IPS DF 4.7 (cell line): ENCODE data around the gene XXYLT1.
"Not testable (repeated sequence)": the region's sequence is repeated elsewhere in the genome, so short reads cannot be mapped to it uniquely, and the experiment has no call there.

Experiments
- DNase-seq: peaks from one replicate; pipeline ENCODE4 v3.0.0-alpha.2; 2013; ENCODE audit warnings: low spot score; ENCODE audit errors: extremely low read depth

XXYLT1 gene

DNA sequence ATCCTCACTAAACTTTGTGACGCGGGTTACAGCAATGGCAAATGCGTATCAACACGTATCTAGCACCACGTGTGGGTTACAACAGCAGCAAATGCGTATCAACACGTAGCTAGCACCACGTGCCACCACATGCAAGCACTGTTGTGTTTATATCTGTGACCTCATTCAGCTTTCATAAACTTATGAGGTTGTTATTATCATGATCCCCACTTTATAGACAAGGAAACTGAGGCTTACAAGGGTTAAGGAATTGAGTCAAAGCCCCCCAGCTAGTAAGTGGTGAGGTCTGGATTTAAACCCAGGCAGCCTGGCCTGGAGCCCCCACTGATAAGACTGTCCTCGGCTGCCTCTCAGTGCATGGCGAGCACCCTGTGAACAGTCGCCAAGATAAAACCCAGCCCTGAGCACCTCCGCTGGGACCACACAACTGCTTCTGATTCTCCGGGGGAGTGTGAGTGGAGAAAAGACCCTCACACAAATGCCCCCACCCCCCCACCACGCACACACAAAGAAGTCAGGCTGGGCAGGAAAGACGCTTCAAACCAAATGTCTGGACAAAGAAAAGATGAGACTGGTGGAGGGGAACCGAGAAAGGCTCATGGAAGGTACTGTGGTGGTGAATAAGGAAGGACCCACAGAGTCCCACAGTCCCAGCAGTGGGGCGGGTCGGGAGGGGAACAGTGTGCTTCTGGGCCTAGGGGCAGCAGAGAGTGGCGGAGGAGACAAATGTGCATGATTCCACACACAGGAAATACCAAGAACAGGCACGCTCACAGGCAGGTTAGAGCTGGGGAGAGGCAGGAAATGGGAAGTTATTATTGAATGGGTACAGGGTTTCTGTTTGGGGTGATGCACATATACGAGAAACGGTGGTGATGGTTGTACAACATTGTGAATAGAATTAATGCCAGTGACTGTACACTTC, 173.4 kb downstream of the XXYLT1 start:
- no peak for DNase-seq

DNA sequence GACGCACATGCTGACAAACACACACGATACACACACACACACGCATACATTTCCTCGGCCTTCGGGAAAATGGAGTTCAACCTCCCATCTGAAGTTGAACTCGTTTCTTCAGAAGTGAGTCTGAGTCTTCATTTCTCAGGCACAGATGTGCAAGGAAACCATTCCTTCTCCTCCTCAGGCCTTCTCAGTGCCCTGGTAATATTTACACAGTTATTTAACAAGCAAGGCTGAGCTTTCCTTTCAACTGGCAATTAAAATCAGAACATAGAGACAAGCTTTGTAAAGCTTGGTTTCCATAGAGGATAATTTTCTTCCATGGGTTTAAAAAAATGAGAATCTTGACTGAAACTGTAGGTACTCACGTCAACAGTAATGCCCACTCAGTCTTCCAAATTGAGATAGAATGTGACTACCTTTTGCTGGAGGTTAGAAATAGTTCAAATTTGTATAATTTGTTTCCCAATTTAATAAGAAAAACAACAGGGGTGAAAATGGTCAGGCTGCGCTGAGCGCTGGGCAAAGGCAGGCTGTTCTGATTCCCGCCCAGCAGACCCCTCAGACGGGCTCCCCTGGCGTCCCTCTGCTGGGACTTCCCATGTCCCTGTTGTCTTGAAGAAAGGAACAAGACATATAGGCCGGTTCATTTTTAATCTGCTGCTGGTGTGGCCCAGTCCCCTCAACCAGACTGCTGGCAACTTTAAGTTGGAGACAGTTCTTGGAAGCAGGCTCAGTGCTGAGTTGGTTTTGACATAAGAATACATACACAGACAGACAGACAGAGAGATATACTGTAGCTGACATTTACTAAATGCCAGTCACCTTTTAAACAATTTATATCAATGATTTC, 174.3 kb downstream of the XXYLT1 start:
- no peak for DNase-seq

DNA sequence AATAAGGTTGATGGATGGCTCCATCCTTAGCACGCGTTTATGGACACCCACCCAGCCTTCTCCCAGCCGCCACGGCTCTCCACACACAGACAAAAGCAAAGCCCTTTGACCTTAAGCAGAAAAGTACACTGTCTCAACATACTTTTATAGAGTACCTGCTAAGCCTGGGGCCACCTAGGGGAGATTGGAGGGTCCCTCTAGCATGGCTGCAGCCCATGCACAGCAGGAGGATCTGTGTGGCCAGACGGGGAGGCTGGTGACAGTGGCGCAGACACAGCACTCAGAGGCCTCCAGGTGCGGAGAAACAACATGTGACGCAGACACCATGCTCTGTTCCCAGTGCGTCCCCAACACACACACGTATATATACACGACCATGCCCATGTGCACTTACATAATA, 174.9 kb downstream of the XXYLT1 start:
- no peak for DNase-seq

DNA sequence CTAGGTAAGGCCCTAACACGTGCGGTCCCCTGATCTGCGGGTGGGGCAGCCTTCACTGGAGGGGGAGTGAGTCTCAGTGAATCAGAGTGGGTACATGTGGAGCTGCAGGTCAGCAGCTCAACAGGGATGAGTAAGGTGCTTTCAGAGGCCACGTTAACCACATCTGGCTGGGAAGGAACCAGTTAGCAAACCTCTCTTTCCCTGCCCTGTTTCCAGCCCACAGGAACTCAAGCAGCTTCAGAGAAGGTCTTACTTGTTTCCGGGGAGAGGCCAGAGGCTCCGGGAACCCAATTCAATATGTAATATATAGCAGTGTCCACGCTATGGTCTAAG, 175.3 kb downstream of the XXYLT1 start:
- no peak for DNase-seq

DNA sequence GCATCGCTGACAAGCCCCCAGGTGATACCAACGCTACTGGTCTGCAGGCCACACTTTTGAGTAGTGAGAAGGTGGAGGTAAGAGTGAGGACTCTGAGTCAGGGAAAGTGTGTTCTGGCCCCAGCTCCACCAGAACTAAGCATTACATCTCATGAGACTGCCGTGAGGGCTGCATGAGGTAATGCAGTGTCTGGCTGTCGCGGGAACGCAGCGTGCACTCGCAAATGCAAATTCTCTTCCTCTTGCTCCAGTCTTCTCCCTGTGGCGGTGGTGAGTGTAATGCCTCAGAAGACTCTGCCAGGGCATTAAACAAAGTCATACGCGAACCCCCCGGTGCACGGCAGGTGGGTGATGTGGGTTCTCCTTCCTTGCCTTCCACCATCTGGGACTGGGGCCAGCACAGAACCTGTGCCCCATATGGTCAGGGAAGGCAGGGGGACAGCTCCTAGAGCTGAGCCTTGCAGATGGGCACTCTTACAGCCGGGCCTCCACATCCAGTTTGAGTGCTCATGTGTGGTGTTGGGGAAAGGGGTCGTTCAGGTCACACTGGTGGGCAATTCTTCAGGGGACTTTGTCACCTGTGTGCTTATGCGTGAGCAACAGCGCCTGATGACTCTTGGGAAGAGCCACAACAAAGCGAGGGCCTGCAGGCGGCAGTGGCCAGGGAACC, 175.8 kb downstream of the XXYLT1 start:
- no peak for DNase-seq

DNA sequence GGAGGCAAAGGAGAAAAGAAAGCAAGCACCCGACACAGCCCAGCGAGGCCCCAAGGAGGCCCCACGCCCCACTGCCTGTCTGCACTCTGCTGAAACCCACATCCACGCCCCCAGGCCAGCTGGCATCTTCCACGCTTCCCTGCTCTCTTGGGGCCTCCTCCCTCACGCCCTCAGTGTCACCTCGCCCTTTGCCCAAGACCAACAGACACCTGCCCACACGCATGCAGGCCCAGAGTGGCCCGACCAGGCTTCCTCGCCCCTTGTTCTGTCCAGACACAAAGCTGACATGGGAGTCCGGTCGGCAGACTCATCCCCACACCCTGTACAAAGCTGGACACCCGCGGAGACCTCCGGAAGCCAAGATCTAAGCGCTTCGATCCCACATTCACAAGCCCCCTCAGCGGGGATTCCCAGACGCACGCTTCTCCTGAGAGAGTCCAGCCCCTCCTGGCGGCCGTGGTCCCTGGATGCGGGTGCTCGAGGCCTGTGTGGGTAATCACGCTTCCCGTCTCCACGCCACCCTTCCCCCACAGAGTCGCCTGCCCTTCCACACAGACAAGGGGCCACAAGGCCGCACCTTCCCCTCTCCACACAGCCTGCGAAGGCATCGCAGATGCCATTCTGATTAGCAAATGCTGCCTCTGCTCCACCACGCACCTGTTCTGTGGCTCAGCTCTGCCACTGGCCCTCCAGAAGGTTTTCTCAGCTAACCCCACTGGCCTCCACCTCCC, 176.6 kb downstream of the XXYLT1 start:
- no peak for DNase-seq

DNA sequence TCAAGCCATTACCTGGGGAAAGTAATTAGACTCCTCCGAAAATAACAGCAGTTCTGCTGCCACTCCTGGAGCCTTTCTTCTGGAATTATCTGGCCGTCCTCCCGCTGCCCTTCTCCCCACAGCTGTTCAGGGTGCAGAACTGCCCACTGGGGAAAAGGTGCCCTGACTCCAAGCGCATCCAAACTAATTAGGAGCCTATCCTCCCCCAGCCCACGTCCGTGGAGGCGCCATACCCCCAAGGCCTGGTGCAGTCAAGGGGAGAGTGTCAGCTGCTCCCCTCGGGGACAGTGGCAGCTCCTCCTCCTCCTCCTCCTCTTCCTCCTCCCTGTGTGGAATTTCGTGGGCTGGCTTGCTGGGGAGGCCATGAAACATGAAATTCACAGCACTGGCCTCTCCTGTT, 177.2 kb downstream of the XXYLT1 start:
- no peak for DNase-seq

DNA sequence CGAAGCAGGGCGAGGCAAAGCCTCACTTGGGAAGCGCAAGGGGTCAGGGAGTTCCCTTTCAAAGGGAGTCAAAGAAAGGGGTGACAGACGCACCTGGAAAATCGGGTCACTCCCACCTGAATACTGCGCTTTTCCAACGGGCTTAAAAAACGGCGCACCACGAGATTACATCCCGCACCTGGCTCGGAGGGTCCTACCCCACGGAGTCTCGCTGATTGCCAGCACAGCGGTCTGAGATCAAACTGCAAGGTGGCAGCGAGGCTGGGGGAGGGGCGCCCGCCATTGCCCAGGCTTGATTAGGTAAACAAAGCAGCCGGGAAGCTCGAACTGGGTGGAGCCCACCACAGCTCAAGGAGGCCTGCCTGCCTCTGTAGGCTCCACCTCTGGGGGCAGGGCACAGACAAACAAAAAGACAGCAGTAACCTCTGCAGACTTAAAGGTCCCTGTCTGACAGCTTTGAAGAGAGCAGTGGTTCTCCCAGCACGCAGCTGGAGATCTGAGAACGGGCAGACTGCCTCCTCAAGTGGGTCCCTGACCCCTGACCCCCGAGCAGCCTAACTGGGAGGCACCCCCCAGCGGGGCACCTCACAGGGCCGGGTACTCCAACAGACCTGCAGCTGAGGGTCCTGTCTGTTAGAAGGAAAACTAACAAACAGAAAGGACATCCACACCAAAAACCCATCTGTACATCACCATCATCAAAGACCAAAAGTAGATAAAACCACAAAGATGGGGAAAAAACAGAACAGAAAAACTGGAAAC, 182.9 kb downstream of the XXYLT1 start:
- not testable (repeated sequence) for DNase-seq

DNA sequence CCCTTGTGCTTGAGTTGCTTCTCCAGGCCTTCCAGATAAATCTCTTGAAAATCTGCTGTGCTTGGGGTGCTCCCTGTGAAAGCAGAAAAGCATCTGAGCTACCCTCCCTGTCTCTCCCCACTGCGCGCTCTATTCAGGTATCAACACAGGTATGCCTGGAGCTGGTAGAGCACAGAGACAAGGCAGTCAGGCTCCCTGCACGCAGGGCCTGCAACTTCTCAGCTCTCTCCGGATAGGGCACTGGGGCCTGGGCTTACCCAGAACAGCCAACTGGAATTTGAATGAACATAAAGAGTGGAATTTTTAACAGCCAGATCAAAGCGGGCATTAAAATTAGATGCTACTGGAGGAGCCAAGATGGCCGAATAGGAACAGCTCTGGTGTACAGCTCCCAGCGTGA, 183.6 kb downstream of the XXYLT1 start:
- no peak for DNase-seq

DNA sequence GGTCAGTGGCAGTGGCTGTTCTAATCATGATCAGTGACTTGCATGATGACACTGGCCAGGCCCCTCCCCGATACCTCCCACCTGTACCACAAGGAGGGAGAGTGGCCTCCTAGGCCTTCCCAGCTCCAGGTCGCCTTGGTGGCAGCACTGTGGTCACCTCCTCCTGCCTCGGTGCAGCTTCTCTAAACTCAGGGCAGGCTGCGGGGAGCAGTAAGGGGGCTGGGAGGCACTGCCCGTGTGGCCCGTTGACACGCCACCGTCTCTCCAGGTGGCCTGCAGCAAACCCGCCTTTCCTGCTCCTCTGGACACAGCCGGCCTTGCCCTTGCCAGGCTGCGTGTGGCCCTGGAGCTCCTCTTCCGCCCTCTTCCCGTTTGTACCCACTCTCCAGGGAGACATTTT, 184.1 kb downstream of the XXYLT1 start:
- DNase-seq, result no peak

DNA sequence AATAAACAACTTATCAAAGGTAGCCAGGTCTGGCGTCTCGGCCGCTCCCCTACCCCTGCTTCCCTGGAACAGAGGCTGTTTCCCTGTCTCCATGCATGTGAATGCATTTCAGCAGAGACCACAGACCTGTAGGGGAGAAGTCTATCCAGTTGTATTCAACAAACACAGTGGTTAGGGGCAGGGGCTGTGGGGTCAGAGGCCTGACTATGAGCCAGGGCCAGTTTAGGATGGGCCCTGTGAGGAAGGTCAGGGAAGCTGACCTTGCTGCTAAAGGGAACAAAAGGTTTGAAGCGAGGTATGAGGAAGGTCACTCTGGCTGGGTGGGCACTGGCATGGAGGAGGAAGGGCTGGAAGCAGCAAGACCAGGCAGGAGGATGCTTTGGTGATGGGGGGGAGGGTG, 184.6 kb downstream of the XXYLT1 start:
- DNase-seq, result no peak

DNA sequence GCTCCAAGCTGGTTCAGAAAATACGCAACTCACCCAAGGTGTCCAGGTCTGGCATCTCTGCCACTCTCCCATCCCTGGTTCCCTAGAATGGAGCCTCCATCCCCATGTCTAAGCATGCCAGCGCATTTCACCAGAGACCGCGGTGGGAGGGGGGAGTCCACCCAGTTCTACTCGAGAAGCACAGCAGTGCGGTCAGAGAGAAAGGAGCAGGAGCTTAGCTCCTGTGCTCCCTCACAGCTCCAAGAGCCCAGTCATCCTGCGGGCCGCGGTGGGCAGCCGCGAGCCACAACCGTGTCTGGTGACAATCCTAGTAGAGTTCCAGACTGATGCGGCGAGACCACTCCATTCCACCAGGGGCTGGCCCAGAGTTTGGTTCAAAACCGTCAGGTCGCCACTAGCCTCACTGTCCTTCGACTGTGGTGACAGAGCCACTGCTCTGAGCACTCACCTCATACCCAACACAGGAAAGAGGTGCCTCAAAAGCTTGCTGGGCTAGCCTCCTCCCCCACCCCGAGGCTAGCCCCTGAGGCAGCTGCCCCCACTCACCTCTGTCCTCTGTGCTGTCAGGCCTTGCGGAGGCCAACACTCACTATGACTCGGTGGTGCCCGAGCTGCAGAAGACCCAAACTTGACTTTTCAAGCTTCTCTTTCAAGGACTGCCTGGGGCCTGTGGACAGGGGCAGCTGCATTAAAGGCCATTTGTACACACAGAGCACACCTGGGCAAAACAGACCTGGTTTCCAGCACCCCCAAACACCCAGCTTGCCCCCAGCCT, 185.4 kb downstream of the XXYLT1 start:
- no peak for DNase-seq

DNA sequence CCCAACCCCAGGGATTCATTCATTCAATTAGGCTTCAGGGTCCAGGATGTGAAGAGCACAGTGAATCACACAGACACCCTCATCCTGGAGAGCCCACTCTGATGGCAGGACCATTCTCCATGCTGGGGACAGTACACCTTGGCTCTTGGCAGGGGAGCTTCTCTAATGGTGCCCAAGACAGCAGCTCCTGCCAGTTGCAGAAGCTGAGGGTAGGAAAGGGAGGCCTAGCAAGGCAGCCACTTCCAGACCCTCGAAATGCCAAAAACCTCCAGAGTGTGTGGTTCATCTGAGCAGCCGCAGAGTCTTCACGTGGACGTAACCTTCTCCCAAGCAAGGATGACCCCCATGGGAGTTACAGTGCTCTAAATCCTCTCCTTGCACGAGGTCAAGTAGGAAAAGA, 186.2 kb downstream of the XXYLT1 start:
- DNase-seq, result no peak

DNA sequence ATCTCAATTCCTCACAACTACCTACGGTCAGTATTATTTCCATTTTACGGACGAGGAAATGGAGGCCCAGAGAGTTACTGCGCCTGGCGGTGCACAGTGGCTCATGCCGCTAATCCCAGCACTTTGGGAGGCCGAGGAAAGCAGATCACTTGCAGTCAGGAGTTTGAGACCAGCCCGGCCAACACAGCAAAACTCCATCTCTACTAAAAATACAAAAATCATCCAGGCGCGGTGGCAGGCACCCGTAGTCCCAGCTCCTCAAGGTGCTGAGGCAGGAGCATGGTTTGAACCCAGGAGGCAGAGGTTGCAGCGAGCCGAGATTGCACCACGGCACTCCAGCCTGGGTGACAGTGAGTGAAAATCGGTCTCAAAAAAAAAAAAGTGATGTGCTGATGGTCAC, 187.3 kb downstream of the XXYLT1 start:
- no peak for DNase-seq

DNA sequence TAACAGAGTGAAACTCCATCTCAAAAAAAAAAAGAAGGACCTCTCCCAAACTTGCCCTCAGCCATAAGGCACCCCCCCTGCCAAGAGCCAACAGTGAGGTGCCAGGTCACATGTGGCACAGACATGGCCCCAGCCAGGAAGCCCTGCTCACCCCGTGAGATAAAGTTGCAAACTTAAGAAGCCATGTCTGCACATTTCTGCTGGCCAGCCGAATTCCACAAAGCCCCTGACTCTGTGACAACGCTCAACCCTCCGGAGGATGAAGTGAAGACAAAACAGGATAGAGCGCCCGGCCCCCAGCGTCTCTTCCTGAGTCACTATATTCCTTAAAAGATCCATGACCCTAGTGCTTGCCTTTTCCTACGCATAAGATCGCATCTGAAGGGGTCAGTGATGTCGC, 188.1 kb downstream of the XXYLT1 start:
- no peak for DNase-seq

DNA sequence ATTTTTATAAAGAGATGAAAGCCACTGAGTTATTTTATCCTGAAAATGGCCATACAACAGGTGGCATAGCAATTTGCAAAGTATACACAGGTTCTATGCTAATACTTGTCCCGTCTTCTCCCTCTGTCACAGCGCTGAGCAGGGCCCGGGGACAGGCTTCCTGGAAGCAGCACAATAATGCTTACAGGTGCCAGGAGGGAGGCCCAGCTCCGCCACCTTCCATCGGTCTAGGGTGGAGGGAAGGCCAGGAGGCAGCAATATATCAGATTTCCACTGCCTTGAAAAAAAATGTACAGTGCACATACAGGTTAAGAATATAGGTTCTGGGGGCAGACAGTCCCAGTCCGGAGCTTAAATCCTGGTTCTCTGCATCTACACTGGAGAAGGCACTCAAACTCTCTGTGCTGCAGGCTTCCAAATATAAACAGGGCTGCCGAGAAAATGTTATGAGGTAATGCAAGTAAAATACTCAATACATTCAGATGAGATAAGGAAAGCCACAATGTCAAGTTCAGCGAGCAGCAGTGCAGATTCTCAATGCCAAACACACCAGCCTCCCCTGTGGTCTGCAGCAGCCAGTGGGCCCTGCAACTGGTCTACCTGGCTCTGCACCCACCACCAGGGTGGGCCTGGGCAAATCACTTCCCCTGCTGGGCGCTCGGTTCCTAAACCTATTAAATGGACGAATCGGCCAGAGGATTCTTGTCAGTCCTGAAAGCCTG, 189.6 kb downstream of the XXYLT1 start:
- no peak for DNase-seq

DNA sequence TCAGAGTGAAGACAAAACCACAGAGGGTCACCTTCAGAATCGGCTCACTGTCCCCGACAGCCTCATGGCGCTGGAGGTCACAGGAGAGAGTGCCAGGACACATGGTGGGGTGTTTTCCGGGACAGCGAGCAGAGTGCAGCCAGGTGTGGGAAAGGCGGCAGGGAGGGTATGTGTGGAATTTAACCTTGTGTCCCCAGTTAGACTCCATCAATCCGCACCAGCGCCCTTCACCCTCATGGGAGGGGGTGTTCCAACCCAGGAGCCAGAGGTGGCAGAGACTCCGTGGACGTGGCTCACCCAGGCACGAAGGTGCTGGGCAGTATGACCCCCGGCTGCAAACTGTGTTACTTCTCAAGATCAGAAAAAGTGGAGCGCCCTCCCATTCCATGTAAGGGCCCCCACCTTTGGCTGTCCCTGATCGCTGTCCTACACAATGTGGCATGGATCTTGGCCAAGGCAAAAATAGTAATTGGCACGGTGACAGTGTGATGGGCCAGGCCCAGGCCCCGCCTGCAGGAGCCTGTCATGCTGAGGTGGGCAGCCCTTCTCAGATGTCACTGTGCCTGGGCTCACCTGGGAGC, 190.3 kb downstream of the XXYLT1 start:
- no peak for DNase-seq

DNA sequence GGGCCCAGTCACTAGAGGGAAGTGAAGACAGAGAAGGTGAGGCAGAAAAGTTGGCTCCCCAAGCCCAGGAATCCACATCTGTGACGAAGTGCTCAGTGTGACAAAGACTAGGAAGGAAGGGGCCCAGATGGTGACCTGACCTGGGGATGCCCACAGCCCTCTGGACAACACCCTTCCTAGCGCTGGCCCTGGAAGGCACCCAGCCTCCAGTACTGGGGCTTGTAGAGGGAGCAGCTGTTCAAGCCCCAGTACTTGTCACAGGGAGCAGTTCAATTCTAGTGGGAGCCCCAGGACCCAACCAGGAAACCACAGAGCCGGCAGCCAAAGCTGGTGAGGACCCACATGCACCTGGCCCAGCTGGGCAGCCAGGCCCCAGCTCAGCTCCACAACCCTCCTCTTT, 190.8 kb downstream of the XXYLT1 start:
- no peak for DNase-seq

DNA sequence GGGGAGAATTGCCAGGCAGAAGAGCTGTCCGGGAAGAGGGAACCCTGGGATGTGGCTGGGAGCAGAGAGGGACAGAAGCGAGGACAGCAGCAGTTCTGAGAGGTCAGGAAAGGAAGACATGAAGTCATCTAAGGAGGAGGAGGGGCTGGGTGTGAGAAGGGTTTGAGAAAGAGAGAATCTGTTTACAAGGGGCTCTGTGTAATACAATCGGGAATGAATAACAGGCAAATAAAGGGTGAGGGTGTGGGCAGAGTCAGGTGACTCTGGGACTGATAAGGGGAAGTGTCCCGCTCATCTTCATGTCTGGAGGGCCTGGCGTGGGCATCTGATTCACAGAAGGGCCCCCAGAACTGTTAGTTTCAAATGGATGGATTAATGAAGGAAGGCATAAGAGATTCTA, 191.3 kb downstream of the XXYLT1 start:
- DNase-seq, result no peak
